Activated CD4-positive, alpha-beta T cell treated with anti-CD3 and anti-CD28 coated beads, Interleukin-2, amount 50 U/mL, for 48 hours (primary cell): ENCODE data around the gene HPS1.

Experiments
- DNase-seq, 2 experiments: peaks; one replicate each; pipeline ENCODE4 v3.0.0-alpha.2; 2020

HPS1 gene

GRCh38 chr10:98411166-98411565 lies 35.6 kb downstream of the HPS1 start:
- DNase-seq, result no peak

- DNase-seq, result no peak
Measured at GRCh38 chr10:98410759-98411158, 36.0 kb downstream of the HPS1 start.

GRCh38 chr10:98410135-98410743 lies 36.5 kb downstream of the HPS1 start:
- DNase-seq, result no peak

- no peak for DNase-seq
Measured at GRCh38 chr10:98408799-98409198, 37.9 kb downstream of the HPS1 start.

GRCh38 chr10:98407744-98408241 lies 38.9 kb downstream of the HPS1 start:
- no peak for DNase-seq

GRCh38 chr10:98407017-98407743 lies 39.6 kb downstream of the HPS1 start:
- no peak for DNase-seq

GRCh38 chr10:98405422-98405821 lies 41.3 kb downstream of the HPS1 start:
- DNase-seq, result no peak

- DNase-seq, result peak; percentile 29 to 31
Measured at GRCh38 chr10:98404571-98405359, 42.0 kb downstream of the HPS1 start.

GRCh38 chr10:98403812-98404504 lies 42.8 kb downstream of the HPS1 start:
- no peak for DNase-seq

GRCh38 chr10:98402931-98403718 lies 43.6 kb downstream of the HPS1 start:
- DNase-seq, result no peak

- DNase-seq, result no peak
Measured at GRCh38 chr10:98402478-98402877, 44.3 kb downstream of the HPS1 start.

- no peak for DNase-seq
Measured at GRCh38 chr10:98400482-98400881, 46.3 kb downstream of the HPS1 start.

- DNase-seq, result no peak
Measured at GRCh38 chr10:98399784-98400183, 47.0 kb downstream of the HPS1 start.

- no peak for DNase-seq
Measured at GRCh38 chr10:98397089-98397600, 49.6 kb downstream of the HPS1 start.

- no peak for DNase-seq
Measured at GRCh38 chr10:98396096-98397063, 50.4 kb downstream of the HPS1 start.

- no peak for DNase-seq
Measured at GRCh38 chr10:98394851-98395440, 51.8 kb downstream of the HPS1 start.

GRCh38 chr10:98391578-98391991 lies 55.1 kb downstream of the HPS1 start:
- DNase-seq, result no peak

GRCh38 chr10:98391065-98391464 lies 55.7 kb downstream of the HPS1 start:
- DNase-seq, result peak in 1 of 2 experiments; percentile 22

- DNase-seq, result no peak
Measured at GRCh38 chr10:98390406-98390805, 56.3 kb downstream of the HPS1 start.

- no peak for DNase-seq
Measured at GRCh38 chr10:98389398-98389797, 57.3 kb downstream of the HPS1 start.
